ENCODE data around the gene ALG14.
"Not testable (repeated sequence)": the region's sequence is repeated elsewhere in the genome, so short reads cannot be mapped to it uniquely, and the experiment has no call there.

ALG14 gene

GRCh38 chr1:95005584-95005983 lies 67.2 kb downstream of the ALG14 start:
- no peak for DNase-seq

DNA sequence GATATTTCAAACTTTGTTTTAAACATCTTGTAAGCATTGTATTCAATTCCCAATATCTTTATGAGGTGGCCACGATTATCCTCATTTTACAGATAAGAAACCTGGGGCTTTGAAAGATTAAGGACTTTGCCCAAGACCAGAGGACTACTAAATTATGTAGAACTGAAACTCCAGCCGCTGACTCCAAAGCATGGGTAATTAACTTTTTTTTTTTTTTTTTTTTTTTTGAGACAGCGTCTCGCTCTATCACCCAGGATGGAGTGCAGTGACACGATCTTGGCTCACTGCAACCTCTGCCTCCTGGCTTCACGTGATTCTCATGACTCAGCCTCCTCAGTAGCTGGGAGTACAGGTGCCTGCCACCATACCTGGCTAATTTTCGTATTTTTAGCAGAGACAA lies 68.7 kb downstream of the ALG14 start:
- no peak for DNase-seq

DNA sequence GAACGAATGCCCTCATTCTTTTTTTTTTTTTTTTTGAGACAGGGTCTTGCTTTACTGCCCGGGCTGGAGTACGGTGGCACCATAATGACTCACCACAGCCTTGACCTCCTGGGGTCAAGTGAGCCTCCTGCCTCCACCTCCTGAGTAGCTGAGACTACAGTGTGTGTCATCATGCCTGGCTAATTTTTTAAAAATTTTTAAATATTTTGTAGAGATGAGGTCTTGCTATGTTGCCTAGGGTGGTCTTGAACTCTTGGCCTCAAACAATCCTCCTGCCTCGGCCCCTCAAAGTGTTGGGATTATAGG lies 69.4 kb downstream of the ALG14 start:
- DNase-seq = no peak

- DNase-seq = no peak
Observed at GRCh38 chr1:95002540-95003432, 70.0 kb downstream of the ALG14 start.

DNA sequence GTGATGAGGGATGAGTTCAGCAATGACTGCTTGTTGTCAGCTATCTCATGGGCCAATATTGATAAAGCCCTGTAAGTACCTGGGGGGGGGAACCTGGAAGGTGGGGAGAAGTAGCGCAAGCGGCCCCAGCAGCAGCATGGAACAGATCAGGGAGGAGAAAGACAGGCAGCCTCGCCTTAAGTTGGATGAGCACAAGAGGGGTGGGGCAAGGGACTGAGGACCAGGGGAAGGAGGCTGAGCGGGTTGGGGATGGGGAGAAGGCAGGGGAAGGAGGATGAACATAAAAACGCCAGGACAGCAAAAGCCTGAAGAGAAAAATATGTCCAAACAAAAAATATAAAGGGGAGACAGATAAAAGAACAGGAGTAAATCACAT lies 70.6 kb downstream of the ALG14 start:
- no peak for DNase-seq

GRCh38 chr1:94999456-95000131 lies 73.2 kb downstream of the ALG14 start:
- no peak for DNase-seq

GRCh38 chr1:94998748-94999147 lies 74.0 kb downstream of the ALG14 start:
- no peak for DNase-seq

- no peak for DNase-seq
Observed at GRCh38 chr1:94998114-94998513, 74.6 kb downstream of the ALG14 start.

- DNase-seq = not testable (repeated sequence)
Observed at GRCh38 chr1:94995536-94995935, 77.2 kb downstream of the ALG14 start.

DNA sequence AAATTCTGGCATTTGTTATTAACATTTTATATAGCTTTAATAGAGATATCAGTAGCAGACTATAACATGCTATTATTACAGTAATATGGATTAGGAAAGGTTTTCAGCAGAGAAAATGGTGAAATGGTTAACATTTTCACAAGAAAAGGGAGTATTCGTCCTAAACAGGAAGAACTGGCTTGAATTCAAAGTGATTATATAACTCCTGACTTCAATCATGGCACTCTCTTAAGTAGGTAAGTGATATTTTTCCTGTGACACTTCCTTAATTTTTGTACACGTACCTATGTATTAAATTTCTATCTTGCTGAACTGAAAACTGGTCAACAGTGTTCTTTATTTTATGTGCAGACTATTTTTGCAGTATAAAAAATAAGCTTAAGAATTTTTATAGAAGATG lies 77.9 kb downstream of the ALG14 start:
- DNase-seq = no peak

DNA sequence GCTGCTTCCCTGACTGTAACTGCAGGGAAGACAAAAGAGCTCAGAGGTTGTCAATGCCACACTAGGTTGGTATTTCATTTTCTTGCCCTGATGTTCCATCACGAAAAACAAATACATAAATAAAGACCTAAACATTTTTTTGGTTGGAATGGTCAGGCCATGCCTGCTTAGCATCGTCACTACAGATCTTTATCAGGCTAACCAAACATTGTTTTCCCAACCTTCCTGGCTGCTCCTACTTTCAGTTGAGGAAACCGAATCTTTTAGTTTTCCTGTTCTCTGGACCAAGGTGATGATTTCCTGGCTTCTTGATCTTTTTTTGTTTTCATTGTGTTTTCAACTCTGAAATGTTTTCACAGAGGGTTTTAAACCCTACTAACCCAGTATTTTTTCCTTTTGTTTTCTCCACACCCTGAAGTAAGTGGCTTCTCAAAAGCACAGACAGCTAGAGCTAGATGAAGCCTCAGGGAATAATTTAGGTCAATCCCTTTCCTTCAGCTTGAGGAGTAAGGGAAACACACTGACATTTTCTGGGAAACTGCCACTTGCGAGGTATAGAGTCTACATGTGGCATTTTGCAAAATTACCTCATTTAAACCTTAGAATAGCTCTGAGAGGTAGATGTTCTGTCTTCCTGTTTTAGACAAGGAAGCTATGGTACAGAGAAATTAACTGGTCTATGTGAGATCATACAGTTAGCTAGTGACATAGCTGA lies 78.7 kb downstream of the ALG14 start:
- DNase-seq = no peak

DNA sequence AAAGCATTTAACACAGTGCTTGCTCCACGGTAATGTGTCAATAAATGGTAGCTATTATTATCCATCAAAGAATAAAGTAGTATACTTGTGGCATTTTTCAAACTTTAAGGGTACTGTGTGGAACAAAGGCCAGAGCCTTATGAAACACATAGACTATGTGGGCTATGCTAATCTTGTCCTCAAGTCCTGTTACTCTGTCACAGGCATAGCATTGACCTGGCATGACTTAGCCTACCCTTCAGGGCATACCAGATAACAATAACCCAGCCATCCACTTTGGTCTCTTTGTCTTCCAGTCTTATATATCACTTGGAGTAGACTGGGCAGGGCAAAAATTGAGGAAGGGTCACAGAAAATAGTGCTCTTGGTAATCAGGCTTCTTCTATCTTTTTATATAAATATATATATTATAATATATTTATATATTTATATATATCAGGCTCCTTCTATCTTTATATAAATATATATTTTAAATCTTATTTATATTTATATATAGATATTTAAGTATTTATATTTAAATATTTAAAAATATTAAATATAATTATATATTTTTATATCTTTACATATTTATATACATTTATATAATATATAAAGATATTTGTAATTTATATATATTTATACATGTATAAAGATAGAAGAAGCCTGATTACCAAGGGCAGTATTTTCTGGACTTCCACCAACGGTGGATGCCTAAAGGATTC lies 79.7 kb downstream of the ALG14 start:
- DNase-seq = no peak

- DNase-seq = no peak
Observed at GRCh38 chr1:94992161-94992560, 80.6 kb downstream of the ALG14 start.

DNA sequence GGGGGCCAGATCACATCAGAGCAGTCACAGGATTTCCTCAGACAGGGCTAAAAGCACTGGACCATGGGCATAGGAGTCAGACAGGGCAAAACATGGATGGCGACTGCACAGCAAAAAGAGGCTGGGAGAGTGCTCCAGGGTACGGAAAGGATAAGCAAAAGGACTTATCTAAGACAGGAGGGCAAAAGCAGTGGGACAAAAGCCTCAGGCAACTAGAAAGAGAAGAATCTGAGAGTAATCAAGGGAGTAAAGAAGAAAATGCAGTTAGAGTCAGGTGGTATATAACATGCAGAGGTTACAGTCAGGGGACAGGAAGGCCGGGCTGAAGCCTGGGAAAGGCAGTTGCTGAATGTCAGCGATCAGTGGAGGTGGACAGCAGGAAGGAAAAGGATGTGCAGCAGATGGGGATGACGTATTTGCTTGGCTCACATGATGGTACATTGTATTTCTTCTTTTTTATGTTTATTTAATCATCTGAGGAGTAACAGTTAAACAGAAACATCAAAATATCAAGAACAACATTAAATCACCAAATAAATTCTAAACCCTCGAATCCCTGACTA lies 82.8 kb downstream of the ALG14 start:
- DNase-seq = no peak

DNA sequence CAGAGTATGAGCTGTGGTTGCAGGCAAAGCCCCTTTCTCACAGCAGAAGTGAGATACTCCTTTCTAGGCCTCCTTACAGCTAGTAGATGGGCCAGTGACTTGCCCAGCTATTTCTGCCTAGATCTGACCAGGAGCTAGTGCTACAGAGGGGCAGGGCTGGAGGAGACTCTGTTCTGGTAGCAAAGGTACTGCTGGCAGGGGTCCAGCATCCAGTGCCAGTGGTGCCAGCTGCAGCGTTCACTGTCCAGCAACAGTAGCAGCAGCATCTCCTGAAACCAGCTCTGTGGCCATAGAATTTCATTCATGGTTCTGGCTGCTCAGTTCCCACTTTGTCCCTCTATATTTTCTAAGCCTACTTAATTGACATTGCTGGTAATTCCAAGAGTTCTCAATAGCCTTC lies 83.4 kb downstream of the ALG14 start:
- DNase-seq = no peak

- DNase-seq = no peak
Observed at GRCh38 chr1:94988356-94988755, 84.4 kb downstream of the ALG14 start.

DNA sequence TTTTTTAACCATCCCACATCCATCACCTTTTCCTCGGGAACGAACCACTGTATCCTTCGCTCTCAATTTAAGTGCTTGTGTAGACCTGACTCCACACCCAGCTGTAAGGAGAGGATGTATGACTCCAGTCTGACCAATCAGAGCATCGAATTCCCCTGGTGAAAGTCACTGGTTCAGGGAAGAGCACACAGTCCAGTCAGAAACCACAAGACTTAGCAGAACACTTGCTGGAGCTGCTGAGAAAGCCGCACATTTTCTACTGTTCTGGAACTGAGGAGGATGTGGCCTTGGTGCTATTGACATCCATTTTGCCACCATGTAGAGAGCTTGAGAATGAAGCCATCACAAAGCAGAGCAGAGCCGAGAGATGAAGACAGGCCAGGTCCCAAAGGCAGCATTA lies 86.0 kb downstream of the ALG14 start:
- DNase-seq = no peak

DNA sequence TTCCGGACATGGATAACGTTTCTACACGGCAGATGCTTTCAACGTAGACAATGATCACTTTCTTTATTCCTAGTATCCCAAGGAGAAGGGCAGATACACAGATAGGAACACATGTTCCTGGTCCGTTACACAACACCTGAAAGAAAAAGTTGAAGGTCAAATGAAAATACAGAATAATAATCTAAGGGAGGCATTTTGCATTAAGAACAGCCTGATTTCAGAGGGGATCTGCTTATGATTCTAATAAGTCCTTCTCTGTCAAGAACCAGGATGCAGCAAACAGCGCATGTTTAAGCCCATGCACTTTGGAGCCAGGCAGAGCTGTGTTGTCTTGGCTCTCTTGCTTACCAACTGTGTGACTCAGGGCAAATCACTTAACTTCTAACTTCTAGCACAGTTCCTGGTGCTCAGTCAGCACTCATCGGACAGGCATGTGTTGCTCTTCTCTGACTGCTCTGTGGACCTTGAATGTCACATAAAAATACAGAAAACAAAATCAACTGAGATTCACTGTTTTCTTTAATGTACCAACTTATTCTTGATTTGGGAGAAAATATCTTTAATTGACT lies 89.5 kb downstream of the ALG14 start:
- DNase-seq = no peak

- no peak for DNase-seq
Observed at GRCh38 chr1:94982398-94982797, 90.4 kb downstream of the ALG14 start.

DNA sequence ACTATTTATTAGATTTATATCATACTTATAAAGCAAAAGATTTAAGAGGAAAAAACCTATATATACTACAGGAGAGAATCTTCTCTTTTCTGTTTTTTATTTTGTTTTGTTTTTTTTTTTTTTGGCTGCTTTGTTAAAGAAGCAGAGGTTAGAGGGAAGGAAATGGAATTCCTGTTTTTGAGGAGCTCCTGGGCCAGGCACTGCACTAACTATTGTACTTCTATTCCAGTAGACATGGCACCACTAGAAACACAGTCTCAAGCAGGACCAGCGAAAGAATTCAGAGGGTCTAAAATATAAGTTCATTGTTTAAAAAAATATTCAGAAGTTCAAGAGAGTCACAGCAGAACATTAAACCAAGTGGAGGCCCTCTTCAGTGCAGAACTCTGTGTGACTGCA lies 91.2 kb downstream of the ALG14 start:
- no peak for DNase-seq

GRCh38 chr1:94980582-94981574 lies 91.9 kb downstream of the ALG14 start:
- DNase-seq = no peak
